Type B pancreatic cell (in vitro differentiated cells): ENCODE measurements around the gene FAM53A. TPM values are rescaled to one million over a fixed set of nuclear protein-coding genes. Genes with fewer than 3 reads are reported as not detected.

ENCODE experiments used
- DNase-seq: peaks from one replicate; pipeline ENCODE4 v3.0.0; 2021; ENCODE audit warnings: mixed read lengths; ENCODE audit not compliant: unreplicated experiment; ENCODE audit errors: extremely low spot score
- H3K27ac Mint-ChIP-seq: 2 replicates; pipeline ENCODE4 v1.8.0; 2021; ENCODE audit warnings: mild to moderate bottlenecking, mixed read lengths
- H3K27me3 Mint-ChIP-seq: 2 replicates; pipeline ENCODE4 v1.8.0; 2021; ENCODE audit warnings: mixed read lengths
- H3K36me3 Mint-ChIP-seq: 2 replicates; pipeline ENCODE4 v1.8.0; 2021; ENCODE audit warnings: mixed read lengths
- H3K4me1 Mint-ChIP-seq: one replicate; pipeline ENCODE4 v1.8.0; 2021; ENCODE audit warnings: mixed read lengths; ENCODE audit not compliant: unreplicated experiment
- H3K4me3 Mint-ChIP-seq: 2 replicates; pipeline ENCODE4 v1.8.0; 2021; ENCODE audit warnings: mild to moderate bottlenecking, mixed read lengths
- H3K9me3 Mint-ChIP-seq: 2 replicates; pipeline ENCODE4 v1.8.0; 2021; ENCODE audit warnings: mixed read lengths
- CTCF ChIP-seq: fragments of 200-600 bp; sonication (generic); conservative IDR thresholded peaks from 2 replicates; pipeline ENCODE4 v1.5.0; 2021; ENCODE audit warnings: antibody characterized with exemption, mild to moderate bottlenecking
- total RNA-seq: library from RNA; stranded (reverse); gene quantifications from 2 replicates; pipeline ENCODE4 v1.2.1, GENCODE V29; 2021; ENCODE audit warnings: low replicate concordance

FAM53A gene
- total RNA-seq, 1 donor from 2014 or later, result 3.2 TPM

GRCh38 chr4:1622956-1623355 is 61.2 kb downstream of the FAM53A start:
- no peaks in the 10 kb centered on the region for H3K4me1 Mint-ChIP-seq
- no peaks in the 10 kb centered on the region for H3K9me3 Mint-ChIP-seq
- DNase-seq, result no peak
- no peaks in the 10 kb centered on the region for H3K36me3 Mint-ChIP-seq
- TF ChIP-seq CTCF, result no peak
- no peak overlapping the region for H3K4me3 Mint-ChIP-seq
- H3K27me3 Mint-ChIP-seq, result no peaks in the 10 kb centered on the region
- H3K27ac Mint-ChIP-seq, result no peak overlapping the region

- Mint-ChIP-seq H3K4me1 (no peaks in the 10 kb centered on the region), H3K9me3 (no peaks in the 10 kb centered on the region), H3K36me3 (no peaks in the 10 kb centered on the region), H3K27me3 (no peaks in the 10 kb centered on the region), H3K27ac (no peak overlapping the region), H3K4me3 (no peak overlapping the region)
- no peak for TF ChIP-seq CTCF
- DNase-seq, result no peak
Measured at GRCh38 chr4:1622238-1622637, 61.9 kb downstream of the FAM53A start.

GRCh38 chr4:1621526-1621925 is 62.6 kb downstream of the FAM53A start:
- Mint-ChIP-seq H3K36me3 (no peaks in the 10 kb centered on the region), H3K9me3 (no peaks in the 10 kb centered on the region), H3K27ac (no peak overlapping the region), H3K4me3 (no peak overlapping the region), H3K4me1 (no peaks in the 10 kb centered on the region), H3K27me3 (no peaks in the 10 kb centered on the region)
- no peak for TF ChIP-seq CTCF
- DNase-seq, result no peak

- H3K9me3 Mint-ChIP-seq, result no peaks in the 10 kb centered on the region
- H3K27me3 Mint-ChIP-seq, result no peaks in the 10 kb centered on the region
- DNase-seq, result no peak
- TF ChIP-seq CTCF, result no peak
- H3K4me3 Mint-ChIP-seq, result no peak overlapping the region
- no peaks in the 10 kb centered on the region for H3K36me3 Mint-ChIP-seq
- H3K27ac Mint-ChIP-seq, result no peak overlapping the region
- H3K4me1 Mint-ChIP-seq, result no peaks in the 10 kb centered on the region
Measured at GRCh38 chr4:1619151-1619672, 64.9 kb downstream of the FAM53A start.

- no peaks in the 10 kb centered on the region for H3K27me3 Mint-ChIP-seq
- no peak overlapping the region for H3K4me3 Mint-ChIP-seq
- H3K36me3 Mint-ChIP-seq, result no peaks in the 10 kb centered on the region
- no peak for TF ChIP-seq CTCF
- no peaks in the 10 kb centered on the region for H3K4me1 Mint-ChIP-seq
- H3K27ac Mint-ChIP-seq, result no peak overlapping the region
- no peak for DNase-seq
- H3K9me3 Mint-ChIP-seq, result no peaks in the 10 kb centered on the region
Measured at GRCh38 chr4:1618438-1618837, 65.7 kb downstream of the FAM53A start.

GRCh38 chr4:1616557-1616930 is 67.6 kb downstream of the FAM53A start:
- Mint-ChIP-seq H3K4me1 (no peaks in the 10 kb centered on the region), H3K4me3 (no peak overlapping the region), H3K36me3 (no peaks in the 10 kb centered on the region), H3K27me3 (no peaks in the 10 kb centered on the region), H3K9me3 (no peaks in the 10 kb centered on the region), H3K27ac (no peak overlapping the region)
- no peak for DNase-seq
- TF ChIP-seq CTCF, result no peak
